ENCODE data around the gene IZUMO1R. TPM values are rescaled to one million over a fixed set of nuclear protein-coding genes. Genes with fewer than 3 reads are reported as not detected.
"Not testable (repeated sequence)": the region's sequence is repeated elsewhere in the genome, so short reads cannot be mapped to it uniquely, and the experiment has no call there.

The IZUMO1R gene
- total and polyA plus RNA-seq, 9 donors, result 0.52 TPM; not detected in 8

GRCh38 chr11:94332814-94333213 is 28.4 kb downstream of the IZUMO1R start:
- intact Hi-C loops (cut with DNase I), result no loop called here
- Histone ChIP-seq H3K36me3 (no peaks in the 10 kb centered on the region), H3K4me3 (no peak overlapping the region), H3K27ac (no peak overlapping the region), H3K27me3 (no peaks in the 10 kb centered on the region), H3K4me1 (ENCODE audit: insufficient read depth) (no peaks in the 10 kb centered on the region), H3K9me3 (no peaks in the 10 kb centered on the region)
- no peak for DNase-seq
- no peak for TF ChIP-seq CTCF (IDR thresholded peaks at IDR 0.05)
- no peak for TF ChIP-seq POLR2A (IDR thresholded peaks at IDR 0.05)
- no peak for TF ChIP-seq EP300 (IDR thresholded peaks at IDR 0.05)

GRCh38 chr11:94336033-94336432 is 31.7 kb downstream of the IZUMO1R start:
- no peak for TF ChIP-seq CTCF (IDR thresholded peaks at IDR 0.05)
- TF ChIP-seq EP300 (IDR thresholded peaks at IDR 0.05), result no peak
- TF ChIP-seq POLR2A (IDR thresholded peaks at IDR 0.05), result no peak
- Histone ChIP-seq H3K4me3 (no peak overlapping the region), H3K4me1 (ENCODE audit: insufficient read depth) (no peaks in the 10 kb centered on the region), H3K9me3 (no peaks in the 10 kb centered on the region), H3K36me3 (no peaks in the 10 kb centered on the region), H3K27me3 (no peaks in the 10 kb centered on the region), H3K27ac (no peak overlapping the region)
- intact Hi-C loops (cut with DNase I), result no loop called here
- 89 to 93% (median 92%) methylated on average over 6 of the region's 6 CpGs for WGBS, 3 donors
- DNase-seq, result no peak

- 18 to 34% (median 23%) methylated on average over 3 of the region's 3 CpGs for WGBS, 3 donors
Measured at GRCh38 chr11:94338651-94339050, 34.3 kb downstream of the IZUMO1R start.

GRCh38 chr11:94342250-94342649 is 37.9 kb downstream of the IZUMO1R start:
- TF ChIP-seq POLR2A (IDR thresholded peaks at IDR 0.05) (no peak), CTCF (IDR thresholded peaks at IDR 0.05) (no peak), EP300 (IDR thresholded peaks at IDR 0.05) (no peak)
- H3K4me3 ChIP-seq, result no peak overlapping the region
- no peaks in the 10 kb centered on the region for H3K36me3 ChIP-seq
- intact Hi-C loops (cut with DNase I), result no loop called here
- no peak for DNase-seq
- H3K9me3 ChIP-seq, result no peaks in the 10 kb centered on the region
- H3K27me3 ChIP-seq, result no peaks in the 10 kb centered on the region
- WGBS, 3 donors, result 55 to 69% (median 57%) methylated on average over 3 of the region's 3 CpGs
- no peak overlapping the region for H3K27ac ChIP-seq
- H3K4me1 ChIP-seq (ENCODE audit: insufficient read depth), result no peaks in the 10 kb centered on the region

More at GRCh38 chr11:94338651-94339050, 34.3 kb downstream of the IZUMO1R start:
- TF ChIP-seq POLR2A (IDR thresholded peaks at IDR 0.05) (no peak), CTCF (IDR thresholded peaks at IDR 0.05) (no peak), EP300 (IDR thresholded peaks at IDR 0.05) (no peak)
- Histone ChIP-seq H3K4me3 (no peak overlapping the region), H3K27me3 (no peaks in the 10 kb centered on the region), H3K4me1 (ENCODE audit: insufficient read depth) (no peaks in the 10 kb centered on the region), H3K36me3 (no peaks in the 10 kb centered on the region), H3K9me3 (no peaks in the 10 kb centered on the region), H3K27ac (no peak overlapping the region)
- intact Hi-C loops (cut with DNase I), result no loop called here
- no peak for DNase-seq

- no peak overlapping the region for H3K27ac ChIP-seq
- intact Hi-C loops (cut with DNase I), result no loop called here
Measured at GRCh38 chr11:94343495-94343894, 39.1 kb downstream of the IZUMO1R start.

GRCh38 chr11:94346311-94346710 is 41.9 kb downstream of the IZUMO1R start:
- H3K27me3 ChIP-seq; H3K4me3 ChIP-seq; H3K36me3 ChIP-seq; H3K4me1 ChIP-seq (ENCODE audit: insufficient read depth); DNase-seq; H3K9me3 ChIP-seq; intact Hi-C loops (cut with DNase I); H3K27ac ChIP-seq: not testable (repeated sequence)
- 79 to 87% (median 84%) methylated on average over 8 of the region's 8 CpGs for WGBS, 3 donors

More at GRCh38 chr11:94343495-94343894, 39.1 kb downstream of the IZUMO1R start:
- H3K36me3 ChIP-seq, result no peaks in the 10 kb centered on the region
- no peaks in the 10 kb centered on the region for H3K9me3 ChIP-seq
- no peaks in the 10 kb centered on the region for H3K27me3 ChIP-seq
- TF ChIP-seq EP300 (IDR thresholded peaks at IDR 0.05), result no peak
- TF ChIP-seq CTCF (IDR thresholded peaks at IDR 0.05), result no peak
- TF ChIP-seq POLR2A (IDR thresholded peaks at IDR 0.05), result no peak
- DNase-seq, result no peak
- 75 to 88% (median 84%) methylated on average over 1 of the region's 1 CpG for whole genome bisulfite sequencing, 3 donors
- H3K4me1 ChIP-seq (ENCODE audit: insufficient read depth), result no peaks in the 10 kb centered on the region
- H3K4me3 ChIP-seq, result no peak overlapping the region

- H3K27me3 ChIP-seq; H3K9me3 ChIP-seq; intact Hi-C loops (cut with DNase I); H3K4me3 ChIP-seq; H3K4me1 ChIP-seq (ENCODE audit: insufficient read depth); H3K36me3 ChIP-seq; DNase-seq; H3K27ac ChIP-seq: not testable (repeated sequence)
- WGBS, 3 donors, result 70 to 82% (median 71%) methylated on average over 10 of the region's 10 CpGs
Measured at GRCh38 chr11:94350850-94351563, 46.6 kb downstream of the IZUMO1R start.

All from ovary (tissue), 9 donors.